ENCODE results near the gene LRRN4.

Gene LRRN4

DNA sequence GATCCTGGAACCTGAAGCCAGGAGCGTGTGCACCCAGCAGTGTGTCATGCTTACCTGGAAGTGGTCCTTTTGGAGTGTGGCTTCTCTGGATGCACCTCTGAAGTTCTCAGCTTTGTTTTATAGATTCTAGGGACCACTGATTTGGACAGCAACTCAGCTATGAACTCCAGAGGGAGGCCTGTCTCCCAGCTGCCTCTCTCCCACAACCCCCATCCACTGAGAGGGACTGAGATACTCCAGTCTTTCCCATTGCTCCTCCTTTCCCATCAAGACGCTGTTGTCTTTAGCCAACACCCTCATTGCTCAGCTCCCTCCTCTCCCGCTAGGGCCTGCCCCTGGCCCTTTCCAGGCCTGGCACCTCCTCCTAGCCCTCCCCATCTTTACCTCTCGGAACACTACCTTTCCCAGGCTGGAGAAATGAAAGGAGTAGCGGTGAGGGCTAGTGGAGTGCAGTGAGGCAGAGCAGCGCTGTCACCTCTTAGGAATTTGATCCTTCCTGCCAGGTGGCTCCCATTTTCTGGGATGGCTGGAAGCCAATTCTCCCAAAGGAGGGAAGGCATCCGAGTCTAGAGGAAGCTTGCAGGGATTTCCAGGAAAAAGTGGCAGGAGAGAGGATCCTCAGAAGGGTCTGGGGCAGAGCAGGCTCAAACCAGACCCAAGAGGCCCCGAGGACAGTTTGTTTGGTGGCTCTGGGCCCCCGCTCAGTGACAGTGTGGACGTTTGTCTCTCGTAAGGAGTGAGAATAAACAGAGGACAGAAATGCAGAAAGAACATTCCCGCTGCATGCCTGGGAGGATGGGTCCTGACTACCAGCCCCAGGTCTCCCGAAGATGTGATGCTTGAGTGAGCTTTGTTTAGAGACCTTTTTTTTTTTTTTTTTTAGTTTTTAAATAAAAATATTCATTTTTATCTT is at the start of gene LRRN4:
Gene LRRN4, minus strand, starts transcription at position 285 of the 913 bp plus-strand sequence. CDS start 1,261 bp downstream, outside the sequence.
- no peak for DNase-seq (ENCODE audit: low read depth in 2 of 2)

DNA sequence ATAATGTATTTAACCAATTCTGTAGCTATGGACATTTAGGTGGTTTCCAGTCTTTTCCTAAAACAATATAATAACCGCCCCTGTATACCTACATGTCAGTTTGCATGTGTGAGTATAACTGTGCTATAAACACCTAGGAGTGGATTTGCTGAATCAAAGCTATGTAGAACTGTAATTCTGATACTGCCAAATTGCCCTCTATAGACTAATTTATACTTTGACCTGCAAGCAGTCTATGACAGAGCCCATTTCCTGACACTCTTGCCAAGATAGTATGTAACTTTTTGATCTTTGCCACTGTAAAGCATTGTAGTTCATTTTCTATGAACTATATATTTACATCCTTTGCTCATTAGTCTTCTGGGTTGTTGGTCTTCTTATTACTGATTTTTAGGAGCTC is 49.4 kb upstream of the LRRN4 start:
- no peak for DNase-seq (ENCODE audit: low read depth in 2 of 2)

DNA sequence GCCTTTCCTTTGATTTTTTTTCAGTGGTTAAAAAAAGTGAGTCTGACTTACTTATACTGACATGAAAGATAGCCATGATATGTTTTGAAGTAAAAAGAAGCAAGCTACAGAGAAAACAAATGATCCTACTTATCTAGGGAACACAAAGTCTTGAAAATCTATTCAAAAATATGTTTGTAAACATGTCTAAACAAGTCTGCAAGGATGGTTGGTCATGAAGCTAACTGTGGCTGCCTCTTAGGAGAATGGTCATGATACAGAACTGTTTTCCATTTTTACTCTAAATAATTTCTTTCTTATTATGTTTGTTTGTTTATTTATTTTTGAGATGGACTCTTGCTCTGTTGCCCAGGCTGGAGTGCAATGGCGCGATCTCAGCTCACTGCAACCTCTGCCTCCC is 47.5 kb upstream of the LRRN4 start:
- no peak for DNase-seq (ENCODE audit: low read depth in 2 of 2)

DNA sequence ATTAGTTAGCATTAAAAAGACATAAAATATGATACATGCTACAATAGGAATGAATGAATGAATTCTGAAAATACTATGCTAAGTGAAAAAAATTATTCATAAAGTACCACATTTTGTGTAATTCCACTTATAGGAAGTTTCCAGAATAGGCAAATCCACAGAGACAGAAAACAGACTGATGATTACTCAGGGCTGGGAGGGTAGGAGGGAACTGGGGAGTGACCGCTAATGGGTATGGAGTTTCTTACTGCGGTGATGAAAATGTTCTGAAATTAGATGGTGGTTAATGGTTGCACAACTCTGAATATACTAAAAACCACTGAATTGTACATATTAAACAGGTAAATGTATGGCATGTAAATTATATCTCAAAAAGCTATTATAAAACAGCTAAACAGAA is 46.4 kb upstream of the LRRN4 start:
- DNase-seq (ENCODE audit: low read depth in 2 of 2): no peak

DNA sequence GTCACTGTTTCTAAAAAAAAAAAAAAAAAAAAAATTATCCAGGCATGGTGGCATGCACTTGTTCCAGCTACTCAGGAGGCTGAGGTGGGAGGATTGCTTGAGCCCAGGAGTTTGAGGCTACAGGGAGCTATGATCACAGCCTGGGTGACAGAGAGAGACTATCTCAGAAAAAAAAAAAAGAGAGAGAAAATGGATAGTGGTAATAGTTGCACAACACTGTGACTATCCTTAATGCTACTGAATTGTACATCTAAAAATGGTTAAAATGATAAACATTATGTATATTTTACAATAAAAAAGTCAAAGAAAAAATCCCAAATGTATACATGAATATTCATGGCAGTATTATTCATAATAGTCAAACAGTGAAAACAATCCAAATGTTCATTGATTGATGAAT is 46.0 kb upstream of the LRRN4 start:
- no peak for DNase-seq (ENCODE audit: low read depth in 2 of 2)

DNA sequence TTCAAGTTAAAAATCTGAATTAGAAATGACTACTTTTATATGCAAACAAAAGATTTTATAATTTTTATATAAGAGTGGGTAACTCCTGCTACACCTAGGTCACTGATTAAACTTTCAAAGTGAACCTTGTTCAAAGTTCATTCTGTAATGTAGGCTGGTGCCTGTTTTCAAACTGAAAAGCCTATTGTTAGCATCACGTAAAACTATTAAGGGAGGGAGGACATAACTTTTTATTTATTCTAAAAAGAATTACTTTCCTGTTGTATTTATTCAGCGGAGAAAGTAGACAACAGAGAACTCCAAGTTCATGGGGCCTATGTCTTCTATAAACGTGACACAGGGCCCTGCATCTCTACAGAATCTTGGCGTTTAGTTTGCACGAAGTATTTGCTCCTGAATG is 41.5 kb upstream of the LRRN4 start:
- DNase-seq (ENCODE audit: low read depth in 2 of 2): no peak

DNA sequence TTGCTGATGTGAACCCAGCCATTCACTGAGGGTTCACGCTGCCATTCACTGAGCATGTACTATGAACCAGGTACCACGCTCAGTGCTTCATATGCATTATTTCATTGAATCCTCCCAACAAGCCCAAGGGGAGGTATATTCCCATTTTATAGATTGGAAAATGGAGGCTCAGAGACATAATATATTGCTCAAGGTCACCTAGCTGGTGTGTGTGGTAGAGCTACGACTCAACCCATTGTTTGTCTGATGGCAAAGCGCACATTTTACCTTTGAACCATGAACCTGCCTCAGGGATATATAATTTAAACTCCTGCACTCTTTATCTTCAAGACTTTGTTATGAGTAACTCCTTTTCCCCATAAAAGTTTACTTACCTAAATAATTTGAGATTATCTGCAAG is 40.7 kb upstream of the LRRN4 start:
- DNase-seq (ENCODE audit: low read depth in 2 of 2): no peak

DNA sequence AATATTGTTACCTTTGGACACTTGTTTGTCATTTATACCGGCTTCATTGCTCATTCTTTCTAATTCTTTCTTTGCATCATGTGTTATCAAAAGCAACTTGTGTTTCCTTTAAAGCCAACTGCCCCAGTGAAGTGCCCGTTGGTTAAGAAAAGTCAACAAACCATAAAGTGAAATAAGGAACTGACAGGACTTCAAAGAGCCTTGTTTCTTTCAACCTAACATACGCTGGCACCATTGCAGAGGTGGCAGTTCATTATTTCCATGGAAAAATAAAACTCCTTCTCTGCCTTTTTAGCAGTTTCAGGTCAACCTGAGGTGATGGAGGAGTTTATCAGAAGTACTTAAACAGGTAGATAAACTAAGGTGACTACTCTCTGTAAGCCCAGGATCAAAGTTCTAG is 40.2 kb upstream of the LRRN4 start:
- no peak for DNase-seq (ENCODE audit: low read depth in 2 of 2)

DNA sequence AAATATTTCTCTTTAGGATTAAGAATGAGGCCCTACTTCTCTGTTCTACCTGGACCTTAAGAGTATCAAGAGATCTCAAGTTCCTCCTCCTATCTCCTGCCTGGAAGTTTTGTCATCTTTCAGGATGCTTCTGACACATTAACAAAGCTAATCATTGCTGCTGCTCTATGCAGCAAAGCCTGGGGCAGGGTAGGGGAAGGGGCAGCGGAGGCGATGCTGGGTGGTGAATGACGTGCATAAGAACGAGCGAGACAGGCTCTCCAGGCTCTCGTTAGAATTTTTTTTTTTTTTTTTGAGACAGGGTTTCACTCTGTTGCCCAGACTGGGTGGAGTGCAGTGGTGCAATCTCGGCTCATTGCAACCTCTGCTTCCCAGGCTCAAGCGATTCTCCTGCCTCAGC is 37.8 kb upstream of the LRRN4 start:
- DNase-seq (ENCODE audit: low read depth in 2 of 2): no peak

DNA sequence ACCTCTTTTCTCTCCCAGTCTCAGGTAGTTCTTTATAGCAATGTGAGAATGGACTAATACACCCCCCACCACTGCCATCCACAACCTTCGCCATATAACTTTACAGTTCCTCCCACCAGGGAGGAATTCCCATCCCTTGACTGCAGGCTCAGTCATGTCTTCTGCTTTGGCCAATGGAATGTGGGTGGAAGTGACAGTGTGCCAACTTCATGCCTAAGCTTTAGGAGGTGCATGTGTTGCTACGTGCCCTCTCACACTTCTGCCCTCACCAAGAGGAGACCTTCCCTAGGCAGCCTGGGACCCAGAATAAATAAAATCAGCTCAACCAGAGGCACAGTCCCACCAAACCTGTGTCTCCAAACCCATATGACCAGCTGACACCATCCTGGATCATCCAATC is 33.0 kb upstream of the LRRN4 start:
- no peak for DNase-seq (ENCODE audit: low read depth in 2 of 2)

DNA sequence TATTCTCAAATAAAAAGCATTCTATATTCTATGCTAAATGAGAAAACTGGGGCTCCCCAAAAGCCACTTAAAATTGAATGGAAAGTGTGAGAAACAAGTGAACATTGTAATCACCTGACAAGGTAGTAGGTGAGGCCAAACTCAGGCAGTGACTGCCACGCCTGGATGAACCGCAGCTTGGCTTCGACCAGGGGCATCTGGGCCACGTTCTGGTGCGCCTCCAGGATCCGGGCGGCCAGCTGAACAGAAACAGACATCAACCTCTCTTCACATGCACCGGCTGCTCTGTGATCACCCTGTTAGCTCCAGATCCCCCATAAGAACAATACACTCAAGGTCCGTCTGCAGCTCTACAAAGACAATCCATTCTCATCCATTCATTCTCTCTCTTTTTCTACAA is 30.1 kb upstream of the LRRN4 start:
- DNase-seq (ENCODE audit: low read depth in 2 of 2): no peak

DNA sequence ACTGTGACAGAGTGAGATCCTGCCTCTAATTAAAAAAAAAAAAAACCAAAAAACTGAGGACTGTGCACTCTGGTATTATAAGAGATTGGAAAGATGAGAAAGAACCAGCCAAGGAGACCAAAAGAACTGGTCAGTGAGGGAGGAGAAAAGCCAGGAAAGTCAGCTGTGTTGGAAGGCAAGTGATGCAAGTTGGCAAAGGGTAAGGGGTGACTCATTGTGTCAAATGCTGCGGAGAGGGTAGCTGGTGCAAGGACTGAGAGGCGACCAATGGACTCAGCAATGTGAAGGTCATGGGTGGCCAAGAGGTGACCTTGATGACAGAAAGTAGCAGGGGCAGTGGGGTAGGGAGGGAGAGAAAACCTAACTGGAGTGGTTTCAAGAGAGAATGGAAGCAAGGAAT is 27.4 kb upstream of the LRRN4 start:
- DNase-seq (ENCODE audit: low read depth in 2 of 2): no peak

DNA sequence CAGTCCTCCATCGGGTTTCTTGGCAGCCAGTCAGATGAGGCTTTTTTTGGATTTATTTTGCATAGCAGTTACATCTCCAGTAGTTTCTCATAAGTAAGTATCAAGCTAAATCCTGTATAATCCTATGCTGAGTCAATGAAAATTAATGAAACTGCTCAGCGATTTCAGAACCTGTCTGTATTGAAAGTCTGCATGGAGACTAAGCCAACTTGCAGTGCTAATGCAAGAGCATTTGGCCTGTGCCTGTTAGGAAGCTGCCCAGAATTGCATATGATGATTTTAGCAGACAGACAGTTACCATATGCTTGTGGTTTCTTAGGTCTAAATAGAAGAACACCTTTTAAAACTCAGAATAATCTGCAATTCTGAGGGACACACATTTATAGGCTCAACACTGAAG is 25.2 kb upstream of the LRRN4 start:
- DNase-seq (ENCODE audit: low read depth in 2 of 2): no peak

DNA sequence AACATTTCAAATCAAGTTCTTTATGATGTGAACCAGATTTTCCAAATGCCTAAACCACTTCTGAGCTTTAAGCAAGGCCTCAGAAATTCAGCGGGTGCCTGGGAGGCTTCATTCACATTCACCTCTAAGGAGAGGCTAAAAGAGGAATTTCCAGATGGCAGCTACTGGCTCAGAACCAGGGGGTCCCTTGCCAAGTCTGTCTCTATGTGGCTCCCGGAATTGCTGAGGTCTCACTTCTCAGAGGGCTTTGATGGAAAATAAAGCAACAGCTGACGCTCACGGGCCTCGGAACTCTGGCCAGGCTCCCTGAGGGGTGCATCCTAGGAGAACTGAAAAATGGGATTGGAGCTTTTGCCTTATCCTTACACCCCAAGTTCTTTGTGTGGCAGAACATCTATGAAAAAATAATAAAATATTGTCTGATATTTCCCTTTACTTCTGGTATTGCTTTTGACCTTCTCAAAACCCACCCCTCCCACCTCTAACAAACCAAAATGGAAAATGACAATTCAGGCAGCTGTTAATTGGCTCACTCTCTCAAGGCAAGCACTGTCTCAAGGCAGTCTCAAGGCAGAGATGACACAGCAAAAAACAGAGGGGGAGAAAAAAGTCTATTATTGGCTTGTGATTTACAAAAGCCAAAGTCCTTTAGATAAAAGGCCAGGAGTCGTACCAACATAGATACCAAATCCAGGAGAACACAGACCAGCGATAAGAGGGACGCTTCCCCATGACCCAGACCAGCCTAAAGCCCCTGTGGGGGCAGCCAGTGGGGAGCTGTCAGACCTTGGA is 21.8 kb upstream of the LRRN4 start:
- no peak for DNase-seq (ENCODE audit: low read depth in 2 of 2)

DNA sequence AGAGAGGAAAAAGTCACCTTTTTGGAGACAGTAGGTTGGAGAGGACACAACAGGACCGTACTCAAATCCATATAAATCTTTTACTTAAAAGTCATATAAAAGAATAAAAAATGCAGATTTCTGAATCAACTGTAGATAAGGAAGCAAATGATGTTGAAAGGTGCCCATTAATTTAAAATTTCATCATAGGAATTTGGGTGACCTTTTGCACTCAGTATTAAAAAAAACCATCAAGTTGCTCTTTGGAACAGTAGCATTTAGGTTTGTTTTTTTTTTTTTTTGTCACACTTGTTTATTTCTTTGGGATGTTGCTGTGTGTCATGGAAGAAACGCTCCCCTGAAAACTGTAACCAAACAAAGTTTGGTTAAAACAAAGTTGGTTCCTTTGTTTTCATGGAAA is 20.9 kb upstream of the LRRN4 start:
- no peak for DNase-seq (ENCODE audit: low read depth in 2 of 2)

DNA sequence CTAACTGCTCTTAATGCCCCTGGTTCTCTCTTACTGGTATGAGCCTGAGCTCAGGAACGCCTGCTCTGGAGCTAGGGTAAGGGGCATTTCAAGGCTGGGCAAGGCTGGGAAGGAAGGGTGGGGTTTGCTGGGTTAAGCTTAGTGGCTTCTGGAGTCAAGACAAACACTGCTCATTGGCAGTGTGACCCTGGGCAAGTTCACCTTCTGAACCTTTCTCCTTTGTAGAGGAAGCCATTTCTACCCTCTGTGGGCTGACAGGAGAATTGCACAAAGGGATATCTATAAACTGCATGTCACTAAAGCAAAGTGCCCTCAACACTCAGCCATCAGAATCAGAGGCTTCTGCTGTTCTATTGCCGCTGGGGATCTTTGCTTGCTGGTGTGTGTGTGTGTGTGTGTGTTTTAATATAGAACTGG is 20.3 kb upstream of the LRRN4 start:
- DNase-seq (ENCODE audit: low read depth in 2 of 2): no peak

DNA sequence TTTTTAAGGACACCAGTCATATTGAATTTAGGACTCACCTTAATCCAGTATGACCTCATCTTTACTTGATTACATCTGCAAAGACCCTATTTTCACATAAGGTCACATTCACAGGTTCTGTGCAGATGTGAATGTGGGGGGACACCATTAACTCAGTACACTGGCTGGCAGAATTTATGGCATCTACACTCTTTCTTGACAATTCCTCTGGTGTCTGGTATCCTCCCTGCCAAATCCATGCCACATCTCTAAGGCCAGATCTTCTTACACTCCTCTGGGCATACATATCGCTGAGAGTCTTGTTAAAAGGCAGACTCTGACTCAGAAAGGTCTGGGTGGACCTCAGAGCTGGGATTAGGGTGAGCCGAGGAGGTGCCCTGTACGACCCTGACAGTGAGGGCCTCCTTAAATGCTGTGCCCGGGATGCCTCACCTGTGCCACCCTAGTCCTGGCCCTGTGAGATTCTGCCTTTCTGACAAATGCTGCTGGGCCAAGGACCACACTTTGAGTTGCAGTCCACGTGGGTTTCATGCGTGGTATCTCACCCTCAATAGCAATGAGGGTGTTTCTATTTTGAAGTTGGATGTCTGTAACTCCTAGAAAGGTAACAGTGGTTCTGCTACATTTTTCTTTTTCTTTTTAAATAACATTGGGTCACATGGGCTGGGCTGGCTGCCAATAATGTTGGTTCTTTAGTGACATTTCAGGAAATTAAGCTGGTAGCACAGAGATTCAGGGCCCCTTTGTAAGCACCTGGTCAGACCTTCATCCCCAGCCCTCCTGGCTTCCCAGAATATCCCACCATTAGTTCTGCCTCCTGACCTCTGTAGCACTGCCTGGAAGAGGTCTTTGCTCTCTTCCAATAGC is 17.2 kb upstream of the LRRN4 start:
- no peak for DNase-seq (ENCODE audit: low read depth in 2 of 2)

DNA sequence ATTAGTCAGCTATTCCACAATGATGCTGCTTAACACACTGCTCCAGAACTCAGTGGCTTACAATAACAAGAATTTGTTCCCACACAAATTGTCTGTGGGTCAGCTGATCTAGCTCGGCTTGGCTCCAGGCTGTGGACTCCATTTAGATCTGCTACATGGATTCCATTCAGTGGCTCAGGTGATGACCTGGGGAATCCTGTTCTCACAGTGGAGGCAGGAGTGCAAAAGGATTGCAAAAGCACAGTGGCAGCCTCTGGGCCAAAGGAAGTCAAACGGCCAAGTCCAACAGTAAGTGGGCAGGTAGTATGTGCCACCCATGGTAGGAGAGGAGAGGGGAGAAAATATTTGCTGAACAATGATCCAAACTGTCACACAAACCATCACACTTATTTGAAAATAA is 15.8 kb upstream of the LRRN4 start:
- DNase-seq (ENCODE audit: low read depth in 2 of 2): no peak

DNA sequence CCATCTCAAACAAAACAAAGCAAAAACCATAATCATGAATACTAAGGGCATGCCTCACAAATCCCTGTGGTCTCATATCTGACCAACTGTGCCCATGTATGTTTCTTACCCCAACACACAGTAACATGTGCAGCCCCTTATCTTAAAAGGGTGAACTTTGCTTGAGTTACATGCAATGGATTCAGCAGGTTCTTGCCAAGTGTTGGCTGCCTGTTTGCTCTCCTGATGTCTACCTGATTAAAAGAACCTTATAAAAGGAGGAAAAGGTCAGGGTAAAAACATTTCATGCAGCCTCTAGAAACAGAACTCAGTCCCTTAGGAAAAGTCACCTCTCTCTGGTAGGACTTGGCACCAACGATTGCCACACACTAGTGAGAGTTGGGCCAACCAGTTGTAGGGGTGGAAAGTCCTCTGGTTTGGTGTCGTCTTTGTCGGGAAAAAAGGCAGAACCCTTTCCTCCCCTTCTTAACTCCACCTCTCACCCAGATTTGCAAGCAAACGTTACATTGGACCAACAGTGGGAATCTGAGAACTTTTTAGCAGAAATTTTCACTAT is 14.0 kb upstream of the LRRN4 start:
- no peak for DNase-seq (ENCODE audit: low read depth in 2 of 2)

DNA sequence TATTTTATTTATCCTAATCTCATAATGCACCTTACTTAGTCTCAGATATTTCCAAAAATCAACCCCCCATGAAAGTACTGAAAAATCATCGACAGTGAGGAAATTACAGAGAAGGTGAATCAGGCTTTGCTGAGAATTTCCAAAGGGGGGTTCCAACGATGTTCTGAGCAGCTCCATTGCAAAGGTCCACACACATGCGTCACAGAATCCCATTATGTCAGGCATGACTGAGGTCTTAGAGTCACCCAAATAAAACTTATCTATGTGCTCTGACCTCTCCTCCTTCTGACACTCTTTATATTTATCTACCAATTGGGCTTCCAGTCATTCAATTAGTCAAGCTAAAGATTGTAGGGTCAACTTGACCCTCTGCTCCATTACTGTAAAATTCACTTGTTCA is 12.7 kb upstream of the LRRN4 start:
- no peak for DNase-seq (ENCODE audit: low read depth in 2 of 2)

DNA sequence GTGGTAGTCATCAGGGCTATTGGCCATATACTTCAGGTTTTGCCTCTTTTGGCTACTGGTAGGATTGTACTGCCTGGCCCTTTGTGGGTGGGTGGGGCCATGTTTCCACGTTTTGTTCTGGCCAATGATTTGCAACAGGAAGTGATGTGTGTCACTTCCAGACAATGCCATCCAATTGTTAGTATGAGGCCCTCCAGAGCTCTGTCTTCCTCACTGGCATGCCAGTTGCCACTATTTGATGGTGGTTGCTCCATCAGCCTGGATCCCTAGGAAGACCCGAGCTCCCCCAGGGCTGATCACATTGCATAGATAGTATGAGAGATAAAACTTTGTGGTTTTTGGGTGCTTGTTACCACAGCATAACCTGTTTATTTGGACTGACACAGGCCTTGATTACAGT is 7.7 kb upstream of the LRRN4 start:
- no peak for DNase-seq (ENCODE audit: low read depth in 2 of 2)

DNA sequence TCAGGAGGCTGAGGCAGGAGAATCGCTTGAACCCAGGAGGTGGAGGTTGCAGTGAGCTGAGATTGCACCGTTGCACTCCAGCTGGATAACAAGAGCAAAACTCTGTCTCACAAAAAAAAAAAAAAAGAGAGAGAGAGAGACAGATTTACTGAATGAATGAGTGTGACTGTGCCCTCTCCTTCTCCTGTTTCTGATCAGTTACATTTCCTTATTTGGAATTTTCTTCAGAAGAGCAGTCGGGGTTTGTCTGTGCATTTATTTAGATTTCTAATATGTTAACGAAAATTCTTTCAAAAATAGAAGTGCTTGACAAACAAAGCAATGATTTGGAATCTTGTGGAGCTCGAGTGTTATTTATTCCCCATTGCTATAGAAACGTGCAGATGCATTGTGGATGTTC is 6.4 kb upstream of the LRRN4 start:
- no peak for DNase-seq (ENCODE audit: low read depth in 2 of 2)

All from stimulated activated CD8-positive, alpha-beta memory T cell treated with anti-CD3 and anti-CD28 coated beads, Interleukin-7, amount 100 ng/mL, for 1 hour (primary cell).